Natural killer cell treated with Interleukin-12 subunit alpha and Interleukin-12 subunit beta and Interleukin-15 and Interleukin-18, amount 100 ng/mL, for 72 hours (primary cell): ENCODE measurements around the gene FAM110D. TPM values are rescaled to one million over a fixed set of nuclear protein-coding genes. Genes with fewer than 3 reads are reported as not detected.

Experiments
- ATAC-seq, 2 donors: fragments of 150-1000 bp; cut with Tn5 transposase in 1 of 2; sonication (Bioruptor Pico), chemical (Tn5 transposase) in 1 of 2; 2 replicates each; pipeline ENCODE4 v1.10.0; 2021
- DNase-seq: peaks from one replicate; pipeline ENCODE4 v3.0.0; 2022; ENCODE audit warnings: low spot score
- H3K27ac Mint-ChIP-seq, 2 donors: 1 replicate in 1 of 2; 2 replicates in 1 of 2; pipeline ENCODE4 v1.8.0; 2022; ENCODE audit warnings: mixed read lengths in 2 of 2, mild to moderate bottlenecking in 1 of 2, moderate library complexity in 1 of 2
- H3K27me3 Mint-ChIP-seq, 2 donors: 1 replicate in 1 of 2; 2 replicates in 1 of 2; pipeline ENCODE4 v1.8.0; 2022; ENCODE audit warnings: mixed read lengths in 2 of 2
- H3K36me3 Mint-ChIP-seq: one replicate; pipeline ENCODE4 v1.8.0; 2022; ENCODE audit warnings: mixed read lengths
- H3K4me1 Mint-ChIP-seq, 2 donors: 1 replicate in 1 of 2; 2 replicates in 1 of 2; pipeline ENCODE4 v1.8.0; 2022; ENCODE audit warnings: low read depth in 2 of 2, mixed read lengths in 2 of 2, mild to moderate bottlenecking in 1 of 2
- H3K4me3 Mint-ChIP-seq: one replicate; pipeline ENCODE4 v1.8.0; 2022; ENCODE audit warnings: mixed read lengths
- H3K9me3 Mint-ChIP-seq: 2 replicates; pipeline ENCODE4 v1.8.0; 2022; ENCODE audit warnings: mixed read lengths
- total RNA-seq, 2 donors: library from RNA; stranded (reverse); gene quantifications; one replicate each; pipeline ENCODE4 v1.2.3, GENCODE V29; 2022

The FAM110D gene
- total RNA-seq, 2 donors from 2014 or later, result not detected

DNA sequence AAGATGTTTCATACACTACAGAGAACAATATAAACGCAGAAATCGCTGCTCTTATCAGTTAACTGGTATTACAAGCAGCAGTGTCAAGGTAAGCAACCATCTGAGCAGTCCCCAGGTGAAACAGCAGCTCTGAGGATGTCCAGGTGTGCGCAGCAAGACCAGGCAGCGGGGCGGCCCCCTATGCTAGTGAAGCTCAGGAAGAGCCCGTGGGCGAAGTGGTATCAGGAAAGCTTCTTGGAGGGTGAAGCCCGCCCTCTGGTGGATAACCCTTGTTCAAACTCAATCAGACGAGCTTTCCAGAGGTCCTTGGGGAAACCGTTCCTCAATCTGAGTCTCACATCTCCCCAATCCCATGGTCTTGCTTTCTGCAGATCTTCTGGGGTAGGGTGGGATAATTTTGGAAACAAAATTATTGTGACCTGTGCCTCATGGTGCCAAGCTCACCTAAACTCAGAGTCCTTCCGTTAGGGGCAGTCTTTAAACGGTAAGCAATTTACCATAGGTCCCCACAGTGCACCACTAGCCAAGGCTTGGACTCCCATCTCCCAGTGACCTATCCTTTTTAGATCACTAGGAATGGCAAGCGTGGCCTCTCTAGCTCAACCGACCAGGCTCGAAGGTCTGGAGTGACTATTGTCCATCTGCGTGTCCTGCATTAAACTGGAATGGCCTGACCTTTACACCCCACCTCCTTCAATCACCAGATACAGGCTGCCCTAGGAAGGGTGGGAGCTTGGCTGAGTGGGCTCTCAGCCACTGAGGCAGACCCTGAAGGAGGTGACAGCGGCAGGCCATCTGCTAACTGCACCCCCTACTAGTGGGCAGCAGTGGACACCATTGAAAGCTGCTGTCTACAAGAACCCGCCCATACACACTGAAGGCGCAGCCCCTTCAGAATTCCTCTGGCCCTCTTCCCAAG lies 13.6 kb upstream of the FAM110D start:
- peaks cover 22 to 50% of the 10 kb centered on the region in 2 donors for H3K27me3 Mint-ChIP-seq
- ATAC-seq, result peak; percentile 73 to 78
- H3K9me3 Mint-ChIP-seq, result no peaks in the 10 kb centered on the region
- H3K4me3 Mint-ChIP-seq, result no peak overlapping the region
- no peaks in the 10 kb centered on the region for H3K4me1 Mint-ChIP-seq
- H3K36me3 Mint-ChIP-seq, result no peaks in the 10 kb centered on the region
- peak; percentile 78 for DNase-seq
- H3K27ac Mint-ChIP-seq, result no peak overlapping the region

DNA sequence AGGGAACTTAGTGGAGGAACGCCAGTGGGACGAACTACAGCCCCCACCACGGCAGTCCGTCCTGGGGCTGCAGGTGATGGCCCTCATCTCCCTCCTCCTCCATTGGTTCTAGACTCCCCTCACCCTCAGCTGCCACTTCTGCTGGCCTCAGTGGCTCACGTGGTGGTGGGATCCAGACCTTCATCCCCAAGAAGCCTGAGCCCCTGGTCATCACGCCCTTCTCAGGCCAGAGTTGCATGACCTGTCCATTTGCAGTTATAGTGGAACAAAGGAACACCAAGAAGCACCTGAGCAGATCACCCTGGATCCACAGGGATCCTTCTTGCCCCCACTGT lies 13.0 kb upstream of the FAM110D start:
- ATAC-seq (no peak), DNase-seq (no peak)
- no peaks in the 10 kb centered on the region for H3K36me3 Mint-ChIP-seq
- H3K27ac Mint-ChIP-seq, result no peak overlapping the region
- no peaks in the 10 kb centered on the region for H3K9me3 Mint-ChIP-seq
- H3K4me3 Mint-ChIP-seq, result no peak overlapping the region
- no peaks in the 10 kb centered on the region for H3K4me1 Mint-ChIP-seq
- H3K27me3 Mint-ChIP-seq, result peaks cover 22 to 51% of the 10 kb centered on the region in 2 donors

GRCh38 chr1:26148887-26149286 lies 10.0 kb upstream of the FAM110D start:
- no peak for DNase-seq
- H3K4me3 Mint-ChIP-seq, result no peak overlapping the region
- H3K36me3 Mint-ChIP-seq, result no peaks in the 10 kb centered on the region
- no peak for ATAC-seq
- no peaks in the 10 kb centered on the region for H3K4me1 Mint-ChIP-seq
- H3K27me3 Mint-ChIP-seq, result peaks cover 25 to 55% of the 10 kb centered on the region in 2 donors
- no peak overlapping the region for H3K27ac Mint-ChIP-seq
- H3K9me3 Mint-ChIP-seq, result no peaks in the 10 kb centered on the region

GRCh38 chr1:26153966-26154532 lies 4.8 kb upstream of the FAM110D start:
- Mint-ChIP-seq H3K27me3 (peaks cover 30 to 45% of the 10 kb centered on the region in 2 donors), H3K4me1 (no peaks in the 10 kb centered on the region), H3K9me3 (no peaks in the 10 kb centered on the region), H3K4me3 (no peak overlapping the region), H3K27ac (no peak overlapping the region), H3K36me3 (no peaks in the 10 kb centered on the region)
- no peak for ATAC-seq
- DNase-seq, result no peak

- ATAC-seq (no peak), DNase-seq (no peak)
- Mint-ChIP-seq H3K36me3 (no peaks in the 10 kb centered on the region), H3K27ac (no peak overlapping the region), H3K9me3 (no peaks in the 10 kb centered on the region), H3K4me3 (no peak overlapping the region), H3K4me1 (no peaks in the 10 kb centered on the region), H3K27me3 (peaks cover 35 to 43% of the 10 kb centered on the region in 2 donors)
These were observed 4.1 kb upstream of the FAM110D start for GRCh38 chr1:26154750-26155149.

GRCh38 chr1:26155370-26156284 lies 3.3 kb upstream of the FAM110D start:
- ATAC-seq, result no peak
- H3K4me1 Mint-ChIP-seq, result no peaks in the 10 kb centered on the region
- H3K9me3 Mint-ChIP-seq, result no peaks in the 10 kb centered on the region
- H3K27ac Mint-ChIP-seq, result no peak overlapping the region
- H3K36me3 Mint-ChIP-seq, result no peaks in the 10 kb centered on the region
- peaks cover 31 to 39% of the 10 kb centered on the region in 2 donors for H3K27me3 Mint-ChIP-seq
- no peak overlapping the region for H3K4me3 Mint-ChIP-seq
- DNase-seq, result peak; percentile 44

DNA sequence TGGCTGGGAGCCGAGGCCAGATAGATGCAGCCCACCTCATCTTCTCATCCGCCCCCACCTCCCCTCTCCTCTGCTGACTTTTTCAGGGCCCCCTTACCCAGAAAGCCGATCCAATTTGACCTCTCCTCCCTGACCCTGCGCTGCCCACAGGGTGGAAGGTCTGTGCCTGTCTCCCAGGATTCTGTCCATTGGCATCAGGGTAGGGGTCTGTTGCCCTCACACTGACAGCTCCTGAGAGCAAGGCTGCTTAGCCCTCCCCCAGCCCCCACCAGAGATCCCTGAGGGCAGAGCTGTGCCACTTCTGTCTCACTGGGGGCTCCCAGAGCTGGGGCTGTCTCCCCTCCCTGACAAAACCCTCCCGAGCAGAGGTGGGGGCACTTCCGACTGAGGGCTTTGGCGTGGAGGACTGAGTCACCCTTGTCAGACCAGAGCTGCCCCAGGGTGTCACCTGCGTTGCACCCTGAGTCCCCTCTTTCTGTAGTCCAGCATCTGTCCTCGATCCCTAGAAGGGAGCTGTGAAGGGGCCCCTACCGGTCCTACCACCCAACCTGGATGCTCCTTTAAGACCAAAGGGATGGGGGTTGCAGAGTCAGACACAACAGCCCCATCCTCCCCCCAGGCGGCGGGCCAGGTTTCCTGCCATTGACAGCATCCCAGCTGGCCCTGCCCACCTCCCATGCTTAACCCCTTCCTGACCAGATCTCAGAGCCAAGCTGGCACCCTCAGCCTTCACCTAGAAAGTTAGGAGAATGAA lies 2.4 kb upstream of the FAM110D start:
- Mint-ChIP-seq H3K9me3 (no peaks in the 10 kb centered on the region), H3K4me1 (no peaks in the 10 kb centered on the region), H3K36me3 (no peaks in the 10 kb centered on the region), H3K27me3 (peaks cover 28 to 36% of the 10 kb centered on the region in 2 donors), H3K27ac (no peak overlapping the region), H3K4me3 (no peak overlapping the region)
- no peak for DNase-seq
- peak in 1 of 2 donors; percentile 12 for ATAC-seq

- Mint-ChIP-seq H3K27me3 (peaks cover 32 to 33% of the 10 kb centered on the region in 2 donors), H3K27ac (no peak overlapping the region), H3K36me3 (no peaks in the 10 kb centered on the region), H3K4me1 (peaks cover 3 to 5% of the 10 kb centered on the region in 2 donors), H3K9me3 (no peaks in the 10 kb centered on the region), H3K4me3 (no peak overlapping the region)
- no peak for DNase-seq
- no peak for ATAC-seq
These were observed 490 bp upstream of the FAM110D start for GRCh38 chr1:26158271-26158907.

DNA sequence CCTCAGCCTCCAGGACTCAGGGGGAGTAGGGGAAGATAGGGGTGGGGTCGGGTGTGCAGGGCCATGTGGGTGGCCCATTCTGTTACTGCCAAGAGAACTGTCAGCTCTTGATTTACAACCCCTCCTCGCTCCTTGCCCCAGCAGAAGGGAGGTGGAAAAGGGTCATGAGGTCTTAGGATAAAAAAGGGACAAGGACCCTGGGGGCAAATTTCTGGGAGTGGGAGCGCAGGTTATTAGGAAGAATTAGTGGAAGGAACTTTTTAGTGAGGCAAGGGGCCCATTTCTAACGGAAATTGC lies 812 bp downstream of the FAM110D start:
- Mint-ChIP-seq H3K9me3 (no peaks in the 10 kb centered on the region), H3K4me1 (peaks cover 6 to 7% of the 10 kb centered on the region in 2 donors), H3K27me3 (peaks cover 24 to 29% of the 10 kb centered on the region in 2 donors), H3K36me3 (no peaks in the 10 kb centered on the region), H3K4me3 (no peak overlapping the region), H3K27ac (no peak overlapping the region)
- no peak for ATAC-seq
- DNase-seq, result no peak

DNA sequence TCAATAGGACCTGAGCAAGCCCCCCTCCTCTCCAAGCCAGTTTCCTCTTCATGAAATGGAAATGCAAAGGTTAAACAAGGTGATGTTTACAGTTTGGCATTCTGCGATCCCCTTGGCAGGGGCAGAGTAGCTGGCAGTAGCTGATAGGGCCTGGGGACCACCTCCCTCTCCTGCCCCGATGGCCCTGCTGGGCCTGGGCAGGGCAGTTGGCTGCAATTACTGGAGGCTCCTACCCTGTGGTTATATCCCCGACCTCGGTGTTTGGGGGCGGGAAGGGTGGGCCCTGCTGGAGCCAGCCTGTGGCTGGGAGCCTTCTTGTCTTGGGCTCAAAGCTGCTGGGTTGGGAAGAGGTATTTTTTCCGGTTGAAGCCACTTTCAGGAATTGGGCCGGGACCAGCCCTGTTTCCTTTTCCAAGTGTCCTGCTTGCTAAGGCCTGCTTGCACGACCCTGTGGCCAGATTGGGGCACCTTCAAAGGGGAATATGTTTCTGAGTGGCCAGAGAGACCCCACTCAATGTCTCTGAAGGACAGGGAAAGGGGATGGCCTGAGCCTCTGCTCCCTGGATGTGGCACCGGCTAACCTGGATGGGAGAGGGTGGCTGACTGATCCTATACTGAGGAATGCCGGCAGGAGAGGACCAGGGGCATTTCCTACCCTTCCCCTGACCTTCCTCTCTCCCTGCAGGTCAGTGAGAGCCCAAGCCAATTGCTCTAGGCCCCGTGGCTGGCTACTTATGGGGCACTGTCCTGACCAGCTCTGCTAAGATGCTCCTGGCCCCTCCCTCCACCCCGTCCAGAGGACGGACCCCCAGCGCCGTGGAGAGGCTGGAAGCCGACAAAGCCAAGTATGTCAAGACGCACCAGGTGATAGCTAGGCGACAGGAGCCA lies 1.9 kb downstream of the FAM110D start:
- Mint-ChIP-seq H3K9me3 (no peaks in the 10 kb centered on the region), H3K27me3 (peaks cover 14 to 31% of the 10 kb centered on the region in 2 donors), H3K4me3 (no peak overlapping the region), H3K4me1 (peaks cover 13 to 15% of the 10 kb centered on the region in 2 donors), H3K27ac (no peak overlapping the region), H3K36me3 (no peaks in the 10 kb centered on the region)
- DNase-seq, result no peak
- ATAC-seq, result no peak

DNA sequence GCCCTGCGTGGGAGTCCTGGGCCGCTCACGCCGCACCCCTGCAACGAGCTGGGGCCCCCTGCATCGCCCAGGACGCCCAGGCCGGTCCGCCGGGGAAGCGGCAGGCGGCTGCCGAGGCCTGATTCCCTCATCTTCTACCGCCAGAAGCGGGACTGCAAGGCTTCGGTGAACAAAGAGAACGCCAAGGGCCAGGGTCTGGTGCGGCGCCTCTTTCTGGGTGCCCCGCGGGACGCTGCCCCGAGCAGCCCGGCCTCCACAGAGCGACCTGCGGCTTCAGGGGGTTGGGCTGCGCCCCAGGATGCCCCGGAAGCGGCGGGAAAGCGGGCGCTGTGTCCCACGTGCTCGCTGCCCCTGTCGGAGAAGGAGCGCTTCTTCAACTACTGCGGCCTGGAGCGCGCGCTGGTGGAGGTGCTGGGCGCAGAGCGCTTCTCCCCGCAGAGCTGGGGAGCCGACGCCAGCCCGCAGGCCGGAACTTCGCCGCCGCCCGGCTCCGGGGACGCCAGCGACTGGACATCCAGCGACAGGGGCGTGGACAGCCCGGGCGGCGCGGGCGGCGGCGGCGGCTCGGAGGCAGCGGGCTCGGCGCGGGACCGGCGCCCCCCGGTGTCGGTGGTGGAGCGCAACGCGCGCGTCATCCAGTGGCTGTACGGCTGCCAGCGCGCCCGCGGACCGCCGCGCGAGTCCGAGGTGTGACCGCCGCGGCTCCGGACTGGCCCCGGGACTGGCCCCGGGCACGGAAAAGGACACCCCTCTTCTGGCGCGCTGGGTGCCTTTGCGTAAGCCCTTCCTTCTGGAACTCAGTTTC lies 2.7 kb downstream of the FAM110D start:
- H3K4me1 Mint-ChIP-seq, result peaks cover 13 to 20% of the 10 kb centered on the region in 2 donors
- no peak overlapping the region for H3K27ac Mint-ChIP-seq
- H3K4me3 Mint-ChIP-seq, result no peak overlapping the region
- H3K27me3 Mint-ChIP-seq, result peaks cover 14 to 28% of the 10 kb centered on the region in 2 donors
- DNase-seq (peak; percentile 68), ATAC-seq (peak; percentile 60 to 68)
- no peaks in the 10 kb centered on the region for H3K9me3 Mint-ChIP-seq
- no peaks in the 10 kb centered on the region for H3K36me3 Mint-ChIP-seq
